ENCODE results near the gene RAE1.
A peak's percentile ranks its signal among the peaks of the same experiment; 100 is the strongest.

RAE1 gene

DNA sequence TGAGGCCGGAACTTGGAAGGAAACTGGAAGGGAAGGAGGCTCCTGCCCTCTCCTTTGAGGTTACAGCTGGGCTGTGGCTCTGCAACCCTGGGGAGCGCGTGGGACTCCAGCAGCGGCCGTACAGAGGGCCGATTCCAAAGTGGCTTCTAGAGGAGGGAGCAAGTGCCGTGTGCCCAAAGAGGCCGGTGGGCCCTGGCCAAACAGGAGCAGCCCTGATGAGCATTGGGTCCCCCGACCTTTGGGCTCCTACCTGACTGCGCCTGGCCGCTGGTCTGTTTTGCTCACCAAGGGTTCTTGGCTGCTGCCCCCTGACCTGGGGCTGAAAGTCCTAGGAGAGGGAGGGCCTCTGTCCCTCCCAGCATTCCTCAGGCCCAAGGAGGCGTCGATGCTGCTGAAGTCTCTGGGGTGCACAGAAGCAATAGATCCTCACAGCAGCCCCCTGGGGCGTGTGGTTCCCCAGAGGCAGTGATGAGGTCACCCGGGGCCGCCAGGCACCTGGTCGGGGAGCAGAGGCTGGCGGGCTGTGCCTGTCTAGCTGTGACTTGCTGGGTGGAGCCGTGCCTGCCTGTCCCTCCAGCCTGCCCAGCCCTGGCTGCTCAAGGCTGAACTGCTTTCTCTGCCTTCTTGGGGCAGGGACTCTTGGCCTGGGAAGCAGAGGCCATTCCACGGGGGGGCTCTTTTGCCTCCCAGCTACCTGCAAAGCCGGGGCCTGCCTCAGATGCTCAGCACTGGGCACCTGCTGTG lies 49.9 kb downstream of the RAE1 start:
- H3K4me3 ChIP-seq (ENCODE audit: low read depth, low read length) = peak overlapping the region; percentile 16; the same call in 1 of the 2 replicates
- TF ChIP-seq, protein P1, sequence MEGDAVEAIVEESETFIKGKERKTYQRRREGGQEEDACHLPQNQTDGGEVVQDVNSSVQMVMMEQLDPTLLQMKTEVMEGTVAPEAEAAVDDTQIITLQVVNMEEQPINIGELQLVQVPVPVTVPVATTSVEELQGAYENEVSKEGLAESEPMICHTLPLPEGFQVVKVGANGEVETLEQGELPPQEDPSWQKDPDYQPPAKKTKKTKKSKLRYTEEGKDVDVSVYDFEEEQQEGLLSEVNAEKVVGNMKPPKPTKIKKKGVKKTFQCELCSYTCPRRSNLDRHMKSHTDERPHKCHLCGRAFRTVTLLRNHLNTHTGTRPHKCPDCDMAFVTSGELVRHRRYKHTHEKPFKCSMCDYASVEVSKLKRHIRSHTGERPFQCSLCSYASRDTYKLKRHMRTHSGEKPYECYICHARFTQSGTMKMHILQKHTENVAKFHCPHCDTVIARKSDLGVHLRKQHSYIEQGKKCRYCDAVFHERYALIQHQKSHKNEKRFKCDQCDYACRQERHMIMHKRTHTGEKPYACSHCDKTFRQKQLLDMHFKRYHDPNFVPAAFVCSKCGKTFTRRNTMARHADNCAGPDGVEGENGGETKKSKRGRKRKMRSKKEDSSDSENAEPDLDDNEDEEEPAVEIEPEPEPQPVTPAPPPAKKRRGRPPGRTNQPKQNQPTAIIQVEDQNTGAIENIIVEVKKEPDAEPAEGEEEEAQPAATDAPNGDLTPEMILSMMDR (IDR thresholded peaks at IDR 0.05; ENCODE audit: low read depth, low read length, missing control alignments) = no peak
- no peak for DNase-seq (ENCODE audit: low read depth)

DNA sequence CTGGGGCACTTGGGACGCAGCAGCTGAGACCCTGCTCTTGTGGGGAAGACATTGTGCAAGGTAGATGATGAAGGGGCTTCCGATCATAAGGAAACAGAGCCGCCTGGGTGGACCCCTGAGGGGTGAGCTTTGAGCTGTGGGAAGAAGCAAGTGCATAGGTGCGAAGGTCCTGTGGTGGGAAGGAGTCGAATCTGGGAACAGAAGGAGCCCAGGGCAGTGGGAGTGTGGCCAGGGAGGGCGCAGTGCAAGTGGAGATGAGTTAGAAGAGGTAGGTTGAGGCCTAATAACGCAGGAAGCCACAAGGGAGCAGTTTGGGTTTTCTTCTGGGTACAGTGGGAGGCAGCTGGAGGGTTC lies 50.5 kb downstream of the RAE1 start:
- DNase-seq (ENCODE audit: low read depth) = no peak
- TF ChIP-seq, protein P1 (IDR thresholded peaks at IDR 0.05; ENCODE audit: low read depth, low read length, missing control alignments) = no peak
- no peak overlapping the region for H3K4me3 ChIP-seq (ENCODE audit: low read depth, low read length)

DNA sequence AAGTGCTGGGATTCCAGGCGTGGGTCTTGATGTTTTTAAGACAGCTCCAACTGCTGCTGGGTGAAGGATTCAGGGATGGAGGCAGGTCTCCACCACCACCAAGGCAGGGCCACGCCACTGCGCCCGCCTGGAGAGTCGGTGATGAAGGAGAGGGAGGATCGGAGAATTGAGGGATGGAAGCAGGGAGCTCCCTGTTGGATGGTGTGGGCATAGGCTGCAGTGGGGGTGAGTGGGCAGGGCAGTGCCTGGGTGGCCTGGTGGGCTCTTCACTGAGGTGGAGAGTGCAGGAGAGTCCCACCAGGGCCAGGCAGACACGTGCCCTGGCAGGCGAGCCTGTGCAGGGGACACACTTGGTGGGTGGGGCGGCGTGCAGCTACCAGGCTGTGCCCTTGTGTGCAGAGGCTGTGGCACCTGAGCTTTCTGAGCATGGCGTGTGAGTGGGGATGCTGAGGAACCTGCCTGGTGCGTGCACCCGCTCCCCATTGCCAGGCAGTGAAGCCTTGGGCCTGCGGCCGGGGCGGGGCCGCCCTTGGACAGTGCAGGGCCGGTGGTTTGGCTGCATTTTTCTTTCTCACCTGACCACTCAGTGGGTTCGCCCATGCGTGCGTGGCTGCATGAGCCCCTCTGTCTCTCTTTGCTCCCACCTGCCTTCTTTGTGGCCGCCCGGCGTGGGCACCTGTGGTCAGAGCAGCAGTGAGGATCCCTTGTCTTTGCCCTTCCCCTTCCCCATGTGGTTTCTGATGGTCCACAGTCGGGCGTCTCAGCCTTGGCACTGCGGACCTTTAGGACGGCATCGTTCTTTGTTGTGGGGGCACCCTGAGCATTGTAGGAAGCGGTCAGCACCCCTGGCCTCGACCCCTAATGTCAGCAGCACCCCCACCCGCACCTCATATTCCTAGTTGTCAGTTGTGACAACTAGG lies 51.4 kb downstream of the RAE1 start:
- DNase-seq (ENCODE audit: low read depth) = no peak
- no peak overlapping the region for H3K4me3 ChIP-seq (ENCODE audit: low read depth, low read length)
- TF ChIP-seq, protein P1 (IDR thresholded peaks at IDR 0.05; ENCODE audit: low read depth, low read length, missing control alignments) = no peak

DNA sequence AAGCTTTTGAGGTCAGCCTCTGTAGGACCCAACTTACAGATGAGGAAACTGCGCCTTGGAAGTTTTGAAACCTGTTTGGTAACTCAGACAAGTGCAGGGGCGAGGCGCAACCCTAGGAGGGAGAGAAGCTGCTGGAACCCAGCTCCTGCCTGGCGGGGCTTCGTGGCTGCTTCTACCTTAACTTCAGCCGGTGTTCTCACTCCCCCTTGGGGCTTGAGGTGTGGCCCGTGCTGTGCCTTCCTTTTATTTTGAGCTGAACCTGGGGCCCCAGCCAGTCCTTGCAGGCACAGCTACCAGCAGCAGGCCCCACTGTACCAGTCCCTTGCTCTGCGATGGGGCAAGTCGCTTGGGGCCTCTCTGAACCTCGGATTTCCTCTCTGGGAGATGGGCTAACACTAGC lies 52.2 kb downstream of the RAE1 start:
- no peak overlapping the region for H3K4me3 ChIP-seq (ENCODE audit: low read depth, low read length)
- TF ChIP-seq, protein P1 (IDR thresholded peaks at IDR 0.05; ENCODE audit: low read depth, low read length, missing control alignments) = no peak
- no peak for DNase-seq (ENCODE audit: low read depth)

DNA sequence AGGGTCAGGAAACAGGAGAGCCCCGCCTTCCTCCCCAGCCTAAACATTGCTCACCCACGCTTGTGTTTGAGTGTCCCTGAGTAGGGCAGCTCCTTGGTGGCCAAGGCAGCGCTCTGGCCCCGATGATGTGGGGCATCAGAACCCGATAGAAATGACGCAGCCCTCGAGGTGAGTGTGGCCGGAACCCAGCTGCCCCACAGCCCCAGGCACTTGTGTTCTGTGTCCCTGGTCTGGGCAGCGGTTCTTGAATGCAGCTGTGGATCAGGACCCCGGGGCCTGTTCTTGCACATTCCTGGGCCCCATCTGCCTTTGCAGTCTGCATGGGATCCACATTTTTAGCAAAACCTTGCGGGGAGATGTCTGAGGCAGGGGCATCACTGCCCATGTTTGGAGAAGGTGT lies 53.0 kb downstream of the RAE1 start:
- DNase-seq (ENCODE audit: low read depth) = no peak
- TF ChIP-seq, protein P1 (IDR thresholded peaks at IDR 0.05; ENCODE audit: low read depth, low read length, missing control alignments) = no peak
- no peak overlapping the region for H3K4me3 ChIP-seq (ENCODE audit: low read depth, low read length)

DNA sequence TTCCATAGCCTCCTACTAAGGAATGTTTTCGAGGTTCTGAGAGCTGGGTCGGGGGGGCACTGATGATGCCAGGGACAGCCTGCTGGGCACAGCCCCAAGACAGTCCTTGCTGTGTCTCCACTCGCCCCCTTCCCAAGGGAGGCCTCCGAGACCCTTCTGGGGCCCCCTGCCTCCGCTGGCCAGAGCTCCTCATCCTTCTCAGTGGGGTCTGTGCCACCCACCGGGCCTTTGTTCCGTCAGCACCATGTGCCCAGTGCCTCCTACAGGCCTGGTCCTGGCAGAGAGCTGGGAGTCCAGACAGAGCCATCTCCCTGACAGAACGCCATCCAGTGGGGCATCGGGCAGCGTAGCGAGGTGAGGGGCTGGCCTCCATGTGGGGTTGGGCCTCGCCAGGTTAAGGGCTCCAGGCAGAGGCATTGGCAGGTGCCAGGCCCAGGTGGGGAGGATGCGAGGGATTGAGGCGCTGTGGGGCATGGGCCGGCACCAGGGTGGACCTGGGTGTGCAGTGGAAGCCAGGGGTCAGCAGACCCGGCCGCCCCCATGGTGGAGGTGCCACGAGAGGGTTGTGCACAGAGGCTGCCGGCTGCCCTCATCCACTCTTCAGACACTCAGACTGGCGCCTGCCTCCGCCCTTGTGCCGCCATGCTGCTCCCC lies 53.5 kb downstream of the RAE1 start:
- no peak overlapping the region for H3K4me3 ChIP-seq (ENCODE audit: low read depth, low read length)
- no peak for DNase-seq (ENCODE audit: low read depth)
- TF ChIP-seq, protein P1 (IDR thresholded peaks at IDR 0.05; ENCODE audit: low read depth, low read length, missing control alignments) = no peak

All from GM12864 (cell line).